ENCODE measurements around the gene BLM. TPM values are rescaled to one million over a fixed set of nuclear protein-coding genes. Genes with fewer than 3 reads are reported as not detected.

The BLM gene
- total and polyA plus RNA-seq, 10 of the 15 experiments (the other 5 are each of a cell fraction or from before 2014, with no cell fraction given): 23.0 to 68.4 (median 43.9) TPM

DNA sequence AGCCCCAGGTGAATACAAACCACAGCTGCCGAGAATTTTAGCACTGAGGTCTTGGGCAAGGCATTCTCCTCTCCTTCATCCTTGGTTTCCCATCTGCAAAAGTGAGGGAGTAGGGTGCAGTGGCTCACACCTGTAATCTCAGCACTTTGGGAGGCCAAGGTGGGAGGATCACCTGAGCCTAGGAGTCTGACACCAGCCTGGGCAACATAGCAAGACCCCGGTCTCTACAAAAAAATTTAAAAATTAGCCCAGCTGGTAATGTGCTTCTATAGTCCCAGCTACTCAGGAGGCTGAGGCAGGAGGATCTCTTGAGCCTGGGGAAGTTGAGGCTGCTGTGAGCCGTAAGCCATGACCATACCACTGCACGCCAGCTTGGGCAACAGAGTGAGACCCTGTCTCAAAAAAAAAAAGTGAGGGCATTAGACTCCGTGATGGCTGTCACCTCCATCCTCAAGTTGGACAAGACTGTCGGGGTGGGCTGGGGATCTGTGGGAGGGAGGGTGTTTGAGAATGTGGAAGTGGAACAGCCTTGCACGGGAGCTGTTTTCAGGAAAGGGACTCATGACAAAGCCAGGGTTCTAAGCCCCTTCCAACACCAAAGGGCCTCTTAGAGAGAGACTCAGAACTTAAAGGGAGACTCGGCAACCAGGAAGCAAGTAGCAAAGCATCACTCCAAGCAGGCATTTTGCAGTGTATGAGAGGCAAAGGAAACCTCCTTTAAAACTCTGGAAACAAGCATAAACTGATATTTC lies 105.2 kb downstream of the BLM start:
- ATAC-seq: no peak
- no peak overlapping the region for H3K4me2 ChIP-seq (ENCODE audit: control insufficient read depth, insufficient read depth)
- H3K9me3 ChIP-seq (replicated peaks; ENCODE audit: control insufficient read depth, insufficient read depth, low read length): no peaks in the 10 kb centered on the region; the same call in 2 of the 3 replicates
- POLR2A ChIA-PET: interaction anchor here (1.2 kb wide), 1 partner anchor 109 kb away, joined by 3 read pairs; no protein-coding TSS in a partner anchor
- no peaks in the 10 kb centered on the region; a peak in 1 of 4 replicates for H3K36me3 ChIP-seq (ENCODE audit: control insufficient read depth in 2 of 2, insufficient read depth in 2 of 2, low read length in 1 of 2)
- BruUV-seq (replicated peaks): no TSS peak
- SMC1A ChIA-PET (ENCODE audit: uncharacterized antibody, unreplicated experiment): interaction anchor here (0.7 to 1.5 kb wide), 3 partner anchors 8 to 219 kb away, joined by 3 to 5 read pairs (median 3); no protein-coding TSS in a partner anchor
- RAD21 ChIA-PET (ENCODE audit: unreplicated experiment): interaction anchor here (0.8 to 1.9 kb wide), 2 partner anchors 11 to 30 kb away, joined by 3 to 5 read pairs; no protein-coding TSS in a partner anchor
- no peaks in the 10 kb centered on the region for H4K20me1 ChIP-seq (ENCODE audit: control insufficient read depth, insufficient read depth)
- H2AFZ ChIP-seq (ENCODE audit: control insufficient read depth, low read depth, low read length): no peak overlapping the region
- H3K4me1 ChIP-seq (ENCODE audit: control insufficient read depth, insufficient read depth, low read length): peaks cover 10% of the 10 kb centered on the region
- FAIRE-seq: no peak
- no peak for TF ChIP-seq PML (IDR thresholded peaks at IDR 0.05; ENCODE audit: low read length)
- no peak for TF ChIP-seq STAT1 (conservative IDR thresholded peaks at IDR 0.05)
- no peak for TF ChIP-seq NR2C2 (IDR thresholded peaks at IDR 0.05; ENCODE audit: borderline replicate concordance, control insufficient read depth, insufficient read length, low read depth)
- TF ChIP-seq, protein P1, sequence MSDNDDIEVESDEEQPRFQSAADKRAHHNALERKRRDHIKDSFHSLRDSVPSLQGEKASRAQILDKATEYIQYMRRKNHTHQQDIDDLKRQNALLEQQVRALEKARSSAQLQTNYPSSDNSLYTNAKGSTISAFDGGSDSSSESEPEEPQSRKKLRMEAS (IDR thresholded peaks at IDR 0.05; ENCODE audit: low read depth, low read length): no peak
- no peak for TF ChIP-seq KLF5 (IDR thresholded peaks at IDR 0.05; ENCODE audit: partially characterized antibody)
- no peak for TF ChIP-seq CBX3 (IDR thresholded peaks at IDR 0.05; ENCODE audit: borderline replicate concordance, low read depth)
- TF ChIP-seq JUNB (IDR thresholded peaks at IDR 0.05): no peak
- H3K4me3 ChIP-seq: no peak overlapping the region
- H3K79me2 ChIP-seq (ENCODE audit: control insufficient read depth, insufficient read depth, low read length): no peaks in the 10 kb centered on the region
- DNase-seq (ENCODE audit: low read depth, low spot score): no peak
- H3K27me3 ChIP-seq (replicated peaks in 1 of 2; ENCODE audit: control insufficient read depth in 2 of 2, insufficient read depth in 2 of 2, low read length in 1 of 2): no peaks in the 10 kb centered on the region
- no peak overlapping the region for H3K27ac ChIP-seq (ENCODE audit: control insufficient read depth, insufficient read depth)
- H3K9ac ChIP-seq (ENCODE audit: control insufficient read depth, insufficient read depth, low read length): no peak overlapping the region
- intact Hi-C loops (cut with micrococcal nuclease; ENCODE audit: unreplicated experiment): no loop called here
- CTCF ChIA-PET: interaction anchor here (0.8 to 1.6 kb wide), 3 partner anchors 63 to 147 kb away, joined by 3 to 10 read pairs (median 4); no protein-coding TSS in a partner anchor
- in situ Hi-C loops (cut with MboI): no loop called here
- WGBS (ENCODE audit: insufficient coverage, insufficient replicate concordance, low lambda C conversion rate, missing lambda C conversion rate): 73% methylated on average over 8 of the region's 8 CpGs

Measured in GM12878 (cell line).